Neural progenitor cell (in vitro differentiated cells): ENCODE data around the gene NRSN1. TPM values are rescaled to one million over a fixed set of nuclear protein-coding genes. Genes with fewer than 3 reads are reported as not detected.

Experiments used
- DNase-seq: peaks from one replicate; pipeline ENCODE4 v3.0.0-alpha.2; 2016; ENCODE audit warnings: low spot score
- H2AFZ ChIP-seq: fragments of 200-600 bp; sonication (generic); replicated peaks from 2 replicates; pipeline ENCODE4 v1.6.1; 2016; ENCODE audit warnings: antibody characterized with exemption
- H3F3A ChIP-seq: fragments of 200-600 bp; sonication (generic); 2 replicates; pipeline ENCODE4 v1.6.1; 2016; ENCODE audit warnings: antibody characterized with exemption, low read depth
- H3K27ac ChIP-seq: fragments of 200-600 bp; sonication (generic); 2 replicates; pipeline ENCODE4 v1.5.1; 2016; ENCODE audit warnings: mild to moderate bottlenecking
- H3K27me3 ChIP-seq: fragments of 200-600 bp; sonication (generic); 2 replicates; pipeline ENCODE4 v1.6.1; 2016; ENCODE audit warnings: mild to moderate bottlenecking, moderate library complexity
- H3K36me3 ChIP-seq: fragments of 200-600 bp; sonication (generic); 2 replicates; pipeline ENCODE4 v1.5.1; 2016
- H3K4me1 ChIP-seq: fragments of 200-600 bp; sonication (generic); 2 replicates; pipeline ENCODE4 v1.6.1; 2016; ENCODE audit warnings: mixed run types
- H3K4me2 ChIP-seq: fragments of 200-600 bp; sonication (generic); 2 replicates; pipeline ENCODE4 v1.6.1; 2016
- H3K4me3 ChIP-seq: fragments of 200-600 bp; sonication (generic); 2 replicates; pipeline ENCODE4 v1.5.1; 2016
- H3K79me2 ChIP-seq: fragments of 200-600 bp; sonication (generic); 2 replicates; pipeline ENCODE4 v1.6.1; 2016; ENCODE audit warnings: low read depth
- H3K9ac ChIP-seq: fragments of 200-600 bp; sonication (generic); 2 replicates; pipeline ENCODE4 v1.6.1; 2016
- H3K9me3 ChIP-seq: fragments of 200-600 bp; sonication (generic); 2 replicates; pipeline ENCODE4 v1.5.1; 2016; ENCODE audit warnings: low read depth
- H4K20me1 ChIP-seq: fragments of 200-600 bp; sonication (generic); 2 replicates; pipeline ENCODE4 v1.6.1; 2016; ENCODE audit warnings: low read depth
- H3K27ac Mint-ChIP-seq: 3 replicates; pipeline ENCODE4 v1.8.0; 2021; ENCODE audit warnings: mixed read lengths
- H3K27me3 Mint-ChIP-seq: 2 replicates; pipeline ENCODE4 v1.8.0; 2022; ENCODE audit warnings: low read depth, mild to moderate bottlenecking, inconsistent platforms, moderate library complexity, mixed read lengths; ENCODE audit not compliant: insufficient read depth
- H3K36me3 Mint-ChIP-seq: 3 replicates; pipeline ENCODE4 v1.8.0; 2021; ENCODE audit warnings: mixed read lengths
- H3K4me1 Mint-ChIP-seq: 3 replicates; pipeline ENCODE4 v1.8.0; 2021; ENCODE audit warnings: mixed read lengths
- H3K4me3 Mint-ChIP-seq: 3 replicates; pipeline ENCODE4 v1.8.0; 2021; ENCODE audit warnings: mild to moderate bottlenecking, moderate library complexity, mixed read lengths
- H3K9me3 Mint-ChIP-seq: 3 replicates; pipeline ENCODE4 v1.8.0; 2020; ENCODE audit warnings: mixed read lengths
- CTCF ChIP-seq: fragments of 200-600 bp; sonication (generic); IDR thresholded peaks from 2 replicates; pipeline ENCODE4 v1.5.1; 2017; ENCODE audit warnings: antibody characterized with exemption, mild to moderate bottlenecking
- EZH2 ChIP-seq: fragments of 200-600 bp; sonication (generic); IDR thresholded peaks from 2 replicates; pipeline ENCODE4 v1.6.1; 2017; ENCODE audit warnings: antibody characterized with exemption, mild to moderate bottlenecking, moderate library complexity
- EZH2phosphoT487 ChIP-seq: fragments of 200-600 bp; sonication (generic); IDR thresholded peaks from 2 replicates; pipeline ENCODE4 v1.6.1; 2017; ENCODE audit warnings: antibody characterized with exemption
- total RNA-seq: library from RNA; depleted of rRNA; stranded (reverse); fragments of >200 nt; gene quantifications from 2 replicates; pipeline ENCODE4 v1.2.3, GENCODE V29; 2015; ENCODE audit warnings: low replicate concordance

Gene NRSN1, protein sequence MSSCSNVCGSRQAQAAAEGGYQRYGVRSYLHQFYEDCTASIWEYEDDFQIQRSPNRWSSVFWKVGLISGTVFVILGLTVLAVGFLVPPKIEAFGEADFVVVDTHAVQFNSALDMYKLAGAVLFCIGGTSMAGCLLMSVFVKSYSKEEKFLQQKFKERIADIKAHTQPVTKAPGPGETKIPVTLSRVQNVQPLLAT
- total RNA-seq: 0.19 and 0.31 TPM in 2 replicates

DNA sequence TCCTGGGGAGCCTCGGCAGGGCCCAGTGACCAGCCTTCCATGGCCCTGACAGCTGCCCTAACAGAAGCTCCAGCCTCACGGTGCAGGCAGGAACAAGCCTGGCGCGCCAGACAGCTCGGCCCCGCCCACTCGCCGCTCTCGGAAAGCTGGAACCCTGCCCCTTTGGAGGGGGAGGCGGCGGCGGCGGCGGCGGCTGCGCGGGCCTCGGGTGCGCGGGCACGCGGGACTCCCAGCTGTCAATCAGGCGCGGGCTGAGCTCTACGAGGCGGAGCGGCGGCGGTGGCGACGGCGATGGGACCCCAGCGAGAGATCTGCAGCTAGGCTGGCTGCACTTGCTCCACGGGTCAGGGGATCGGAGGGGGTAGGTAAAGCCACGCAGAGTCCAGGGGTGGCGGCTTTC lies at the start of gene NRSN1:
TSS of gene NRSN1 (plus strand) at position 236 of the 400 bp plus-strand sequence. CDS start 8,113 bp downstream, outside the sequence.
- Histone ChIP-seq H3K4me3 (peak within 1 kb of the TSS; percentile 55), H3K9ac (no peak within 1 kb of the TSS), H3K4me1 (peaks cover 9% of the 10 kb centered on the region), H3K27me3 (peaks cover 8% of the 10 kb centered on the region), H3K9me3 (no peaks in the 10 kb centered on the region), H3K36me3 (no peaks in the 10 kb centered on the region), H3K4me2 (peak within 1 kb of the TSS; percentile 82), H3K79me2 (no peaks in the 10 kb centered on the region), H3K27ac (no peak within 1 kb of the TSS), H3F3A (peaks cover 5% of the 10 kb centered on the region), H2AFZ (no peak within 1 kb of the TSS), H4K20me1 (peaks cover 7% of the 10 kb centered on the region)
- Mint-ChIP-seq H3K36me3 (no peaks in the 10 kb centered on the region), H3K4me1 (peaks cover 7% of the 10 kb centered on the region), H3K9me3 (no peaks in the 10 kb centered on the region), H3K4me3 (peak within 1 kb of the TSS; percentile 70), H3K27ac (no peak within 1 kb of the TSS), H3K27me3 (no peaks in the 10 kb centered on the region)
- DNase-seq: peak; percentile 93
- TF ChIP-seq EZH2phosphoT487 (no peak), CTCF (no peak), EZH2 (no peak)

DNA sequence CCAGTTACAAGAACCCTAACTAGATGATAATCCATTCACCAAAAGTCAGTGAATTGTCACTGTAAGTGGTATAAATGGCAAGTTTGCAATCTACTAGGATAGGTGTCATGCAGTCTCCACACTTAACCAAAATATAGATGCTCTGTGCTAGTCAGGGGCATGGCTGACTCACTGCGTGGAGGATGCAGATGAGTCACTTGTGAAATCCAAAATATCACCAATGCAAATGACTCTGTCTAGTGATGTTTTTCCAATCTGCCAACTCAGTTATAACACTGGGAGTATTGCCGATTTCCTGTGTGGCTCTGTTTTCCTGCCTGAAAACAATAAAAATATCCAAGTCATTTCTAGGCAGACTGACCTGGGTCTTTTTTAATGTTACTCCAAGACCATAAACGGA lies 47.8 kb upstream of the NRSN1 start:
- Histone ChIP-seq H2AFZ (no peak overlapping the region), H3K4me3 (no peak overlapping the region), H3K27ac (no peak overlapping the region), H3K4me2 (no peak overlapping the region), H3K79me2 (no peaks in the 10 kb centered on the region), H3F3A (no peaks in the 10 kb centered on the region), H3K36me3 (no peaks in the 10 kb centered on the region), H3K9me3 (no peaks in the 10 kb centered on the region), H4K20me1 (no peaks in the 10 kb centered on the region), H3K9ac (no peak overlapping the region), H3K27me3 (no peaks in the 10 kb centered on the region), H3K4me1 (no peaks in the 10 kb centered on the region)
- no peak for DNase-seq
- H3K4me3 Mint-ChIP-seq: no peak overlapping the region
- no peak for TF ChIP-seq EZH2
- TF ChIP-seq CTCF: no peak
- no peak for TF ChIP-seq EZH2phosphoT487
- no peaks in the 10 kb centered on the region for H3K27me3 Mint-ChIP-seq
- peaks cover 15% of the 10 kb centered on the region for H3K9me3 Mint-ChIP-seq
- no peaks in the 10 kb centered on the region for H3K36me3 Mint-ChIP-seq
- H3K27ac Mint-ChIP-seq: no peak overlapping the region
- H3K4me1 Mint-ChIP-seq: peaks cover 8% of the 10 kb centered on the region

DNA sequence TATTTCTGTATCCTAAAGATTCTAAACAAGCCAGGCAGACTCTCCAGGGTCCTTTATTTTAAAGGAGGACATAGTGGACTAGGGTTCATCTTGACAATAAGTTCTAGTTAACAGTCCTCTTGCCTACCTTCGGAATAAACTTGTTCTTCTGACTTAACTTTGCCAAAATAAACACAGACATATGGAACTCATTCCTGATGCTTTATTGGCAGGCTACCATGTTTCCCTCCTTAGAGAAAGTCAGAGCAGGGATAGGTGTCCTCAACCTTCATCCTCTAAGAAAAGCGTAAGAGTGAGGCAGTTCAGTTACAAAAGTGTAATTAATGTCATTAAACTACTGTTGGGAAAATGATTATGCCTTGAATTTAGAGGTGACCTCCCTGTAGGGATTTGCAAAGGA lies 46.9 kb upstream of the NRSN1 start:
- Histone ChIP-seq H3K9me3 (no peaks in the 10 kb centered on the region), H4K20me1 (no peaks in the 10 kb centered on the region), H3K79me2 (no peaks in the 10 kb centered on the region), H3K36me3 (no peaks in the 10 kb centered on the region), H3K4me1 (no peaks in the 10 kb centered on the region), H3K9ac (no peak overlapping the region), H3K4me2 (no peak overlapping the region), H3F3A (no peaks in the 10 kb centered on the region), H3K27ac (no peak overlapping the region), H2AFZ (no peak overlapping the region), H3K4me3 (no peak overlapping the region), H3K27me3 (no peaks in the 10 kb centered on the region)
- TF ChIP-seq CTCF (no peak), EZH2 (no peak), EZH2phosphoT487 (no peak)
- Mint-ChIP-seq H3K4me1 (peaks cover 8% of the 10 kb centered on the region), H3K27ac (no peak overlapping the region), H3K27me3 (no peaks in the 10 kb centered on the region), H3K36me3 (no peaks in the 10 kb centered on the region), H3K4me3 (no peak overlapping the region), H3K9me3 (peaks cover 15% of the 10 kb centered on the region)
- no peak for DNase-seq
